ENCODE data around the gene SRPX2. TPM values are rescaled to one million over a fixed set of nuclear protein-coding genes. Genes with fewer than 3 reads are reported as not detected.

SRPX2 gene
- total RNA-seq, 2 experiments from 2014 or later = not detected

- BruUV-seq (replicated peaks) = no TSS peak
Measured at GRCh38 chrX:100636321-100636991, 7.5 kb upstream of the SRPX2 start, which contains the start of gene TSPAN6. Gene TSPAN6 (minus strand): TSS chrX:100636806. CDS start chrX:100636694, 112 bp downstream.

GRCh38 chrX:100642290-100642689 lies 1.7 kb upstream of the SRPX2 start:
- POLR2A ChIA-PET = no interaction called here
- CTCF ChIA-PET (ENCODE audit: unreplicated experiment) = no interaction called here

More at GRCh38 chrX:100636321-100636991, 7.5 kb upstream of the SRPX2 start, which contains the start of gene TSPAN6:
- Histone ChIP-seq H3K79me2 (ENCODE audit: insufficient read depth, low read depth, low read length) (no peaks in the 10 kb centered on the region), H3K9me2 (ENCODE audit: insufficient read depth, low read length) (no peaks in the 10 kb centered on the region), H4K20me1 (ENCODE audit: insufficient read depth, low read length) (no peaks in the 10 kb centered on the region), H2AFZ (ENCODE audit: low read length) (no peak within 1 kb of the TSS), H3K4me2 (ENCODE audit: low read length) (no peak within 1 kb of the TSS), H3K36me3 (ENCODE audit: insufficient read depth, low read length) (no peaks in the 10 kb centered on the region), H3K4me3 (ENCODE audit: low read depth, low read length, poor library complexity, severe bottlenecking) (no peak within 1 kb of the TSS), H3K4me1 (ENCODE audit: insufficient read depth, low read length, poor library complexity, severe bottlenecking) (no peaks in the 10 kb centered on the region), H3K9me3 (ENCODE audit: low read length) (no peaks in the 10 kb centered on the region), H3K27ac (ENCODE audit: low read depth, low read length, poor library complexity, severe bottlenecking) (no peak within 1 kb of the TSS)
- ChIA-PET CTCF (ENCODE audit: unreplicated experiment) (no interaction called here), POLR2A (no interaction called here)
- TF ChIP-seq EZH2phosphoT487 (IDR thresholded peaks at IDR 0.05; ENCODE audit: borderline replicate concordance, low read depth, low read length) (no peak), CTCF (conservative IDR thresholded peaks at IDR 0.05; ENCODE audit: low read length) (peak; percentile 52; the same call in 1 of the 2 replicates)
- DNase-seq (ENCODE audit: low spot score) = no peak
- intact Hi-C loops (cut with micrococcal nuclease; ENCODE audit: unreplicated experiment) = no loop called here

More at GRCh38 chrX:100642290-100642689, 1.7 kb upstream of the SRPX2 start:
- Histone ChIP-seq H3K9me2 (ENCODE audit: insufficient read depth, low read length) (no peaks in the 10 kb centered on the region), H3K27ac (ENCODE audit: low read depth, low read length, poor library complexity, severe bottlenecking) (no peak overlapping the region), H3K36me3 (ENCODE audit: insufficient read depth, low read length) (no peaks in the 10 kb centered on the region), H3K4me3 (ENCODE audit: low read depth, low read length, poor library complexity, severe bottlenecking) (no peak overlapping the region), H3K4me2 (ENCODE audit: low read length) (no peak overlapping the region), H4K20me1 (ENCODE audit: insufficient read depth, low read length) (no peaks in the 10 kb centered on the region), H3K79me2 (ENCODE audit: insufficient read depth, low read depth, low read length) (no peaks in the 10 kb centered on the region), H3K4me1 (ENCODE audit: insufficient read depth, low read length, poor library complexity, severe bottlenecking) (peaks cover 5% of the 10 kb centered on the region), H3K9me3 (ENCODE audit: low read length) (no peaks in the 10 kb centered on the region), H2AFZ (ENCODE audit: low read length) (no peak overlapping the region)
- no peak for TF ChIP-seq EZH2phosphoT487 (IDR thresholded peaks at IDR 0.05; ENCODE audit: borderline replicate concordance, low read depth, low read length)
- no peak for TF ChIP-seq CTCF (conservative IDR thresholded peaks at IDR 0.05; ENCODE audit: low read length)
- DNase-seq (ENCODE audit: low spot score) = no peak
- intact Hi-C loops (cut with micrococcal nuclease; ENCODE audit: unreplicated experiment) = no loop called here
- no TSS peak for BruUV-seq (replicated peaks)
